Measurements from ENCODE around the gene HNRNPH3.

DNA sequence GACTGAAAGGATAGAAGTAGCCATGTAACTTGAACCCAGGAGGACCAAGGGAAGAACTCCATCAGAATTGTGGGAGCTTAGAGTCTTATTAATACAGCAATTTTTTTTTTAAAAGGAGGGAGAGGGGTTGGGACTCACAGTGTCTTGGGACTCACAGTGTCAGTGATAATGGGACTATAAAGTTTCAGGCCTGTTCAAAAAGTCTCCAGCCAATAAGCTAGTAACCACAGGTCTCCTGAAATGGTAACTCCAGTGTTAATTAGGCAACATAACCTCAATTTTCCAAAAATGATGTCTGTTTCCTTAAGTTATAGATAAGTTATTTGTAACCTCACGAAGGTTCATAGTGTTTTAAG lies 2.4 kb upstream of the HNRNPH3 start:
- TF ChIP-seq FOXK2 (IDR thresholded peaks at IDR 0.05): no peak
- TF ChIP-seq SUZ12 (IDR thresholded peaks at IDR 0.05): no peak
- no peak for TF ChIP-seq ELF4 (IDR thresholded peaks at IDR 0.05)
- TF ChIP-seq TARDBP (IDR thresholded peaks at IDR 0.05): no peak

Measured in HEK293T (cell line).